Lung (tissue), 12 donors: Measurements from ENCODE around the gene EVI5L. TPM values are rescaled to one million over a fixed set of nuclear protein-coding genes. Genes with fewer than 3 reads are reported as not detected.

Source experiments
- ATAC-seq: fragments of 200-7000 bp; cut with Tn5 transposase; one replicate; pipeline ENCODE4 v1.9.1; 2020; ENCODE audit warnings: moderate number of reproducible peaks; ENCODE audit not compliant: insufficient read depth, low FRiP score
- DNase-seq, 3 donors: peaks; one replicate each; pipeline ENCODE4 v3.0.0-alpha.2; 2013 to 2017
- H3K27ac ChIP-seq, 2 donors: one replicate each; pipeline ENCODE4 v1.5.1; 2013; ENCODE audit warnings: mild to moderate bottlenecking in 2 of 2, moderate library complexity in 2 of 2, control low read depth in 1 of 2, inconsistent platforms in 1 of 2, low read depth in 1 of 2, low read length in 1 of 2
- H3K27me3 ChIP-seq, 3 donors: one replicate each; pipeline ENCODE4 v1.5.1; 2013; ENCODE audit warnings: low read length in 2 of 3; ENCODE audit not compliant: control insufficient read depth in 3 of 3, insufficient read depth in 3 of 3
- H3K36me3 ChIP-seq, 4 donors: one replicate each; pipeline ENCODE4 v1.5.1; 2013; ENCODE audit warnings: low read length in 4 of 4, mild to moderate bottlenecking in 1 of 4, moderate library complexity in 1 of 4; ENCODE audit not compliant: control insufficient read depth in 4 of 4, insufficient read depth in 4 of 4
- H3K4me1 ChIP-seq, 5 donors: one replicate each; pipeline ENCODE4 v1.5.1; 2013; ENCODE audit warnings: low read length in 5 of 5, mild to moderate bottlenecking in 2 of 5, moderate library complexity in 1 of 5; ENCODE audit not compliant: control insufficient read depth in 5 of 5, insufficient read depth in 5 of 5
- H3K4me3 ChIP-seq: one replicate; pipeline ENCODE4 v1.5.1; 2013; ENCODE audit warnings: mild to moderate bottlenecking, control low read depth, moderate library complexity
- H3K9ac ChIP-seq, 2 donors: one replicate each; pipeline ENCODE4 v1.5.1; 2013; ENCODE audit warnings: low read length in 2 of 2, control low read depth in 1 of 2; ENCODE audit not compliant: insufficient read depth in 1 of 2
- H3K9me3 ChIP-seq, 4 donors: one replicate each; pipeline ENCODE4 v1.5.1; 2013; ENCODE audit warnings: low read length in 3 of 4, mild to moderate bottlenecking in 1 of 4, moderate library complexity in 1 of 4; ENCODE audit not compliant: control insufficient read depth in 4 of 4, insufficient read depth in 3 of 4
- WGBS, 2 donors: extraction: QIAGEN DNeasy Blood & Tissue Kit; methylation state at CpG; one replicate each; pipeline ENCODE4 v1.1.7; 2013; 5-methylcytosine and 5-hydroxymethylcytosine counted together
- polyA plus RNA-seq, 2 donors: library from polyadenylated mRNA; stranded (reverse); fragments of 200-250 nt; gene quantifications; one replicate each; pipeline ENCODE4 v1.2.1, GENCODE V29; 2013
- total RNA-seq, 2 donors: library from RNA; depleted of rRNA in 1 of 2; stranded (reverse); fragments of >200 nt in 1 of 2; gene quantifications; one replicate each; pipeline ENCODE4 v1.2.1, GENCODE V29; 2014 to 2021
- TF ChIP-seq, protein P1 (sequence below): IDR thresholded peaks from 2 replicates; pipeline ENCODE4 v1.5.1; 2012; ENCODE audit warnings: mild to moderate bottlenecking; ENCODE audit errors: control extremely low read depth, extremely low read depth
- donor health status: control.
- donor health status: control.
- donor health status: Bipolar disorder and iron deficiency.
- donor health status: healthy.
- donor health status: DM: yes; HTN: yes; CAD: no.

The EVI5L gene
- total and polyA plus RNA-seq, 4 donors: 10.7 to 18.6 (median 12.6) TPM

DNA sequence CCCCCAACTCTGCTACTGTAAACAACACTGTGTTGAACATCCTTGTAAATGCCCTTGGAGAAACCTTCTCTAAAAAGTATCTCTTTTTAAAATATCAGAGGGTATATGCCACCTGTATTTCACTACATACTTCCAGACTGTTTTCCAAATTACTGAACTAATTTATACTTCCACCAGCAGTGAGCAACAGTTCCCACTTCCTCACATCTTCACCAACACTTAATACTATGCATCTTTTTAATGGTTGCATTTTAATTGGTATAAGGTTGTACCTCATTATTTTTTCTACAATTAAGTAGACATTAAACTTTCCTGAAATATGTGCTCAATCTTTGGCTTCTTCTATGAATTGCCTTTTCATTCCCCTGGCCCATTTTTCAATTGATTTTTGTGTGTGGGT, 45.2 kb upstream of the EVI5L start:
- TF ChIP-seq, protein P1, sequence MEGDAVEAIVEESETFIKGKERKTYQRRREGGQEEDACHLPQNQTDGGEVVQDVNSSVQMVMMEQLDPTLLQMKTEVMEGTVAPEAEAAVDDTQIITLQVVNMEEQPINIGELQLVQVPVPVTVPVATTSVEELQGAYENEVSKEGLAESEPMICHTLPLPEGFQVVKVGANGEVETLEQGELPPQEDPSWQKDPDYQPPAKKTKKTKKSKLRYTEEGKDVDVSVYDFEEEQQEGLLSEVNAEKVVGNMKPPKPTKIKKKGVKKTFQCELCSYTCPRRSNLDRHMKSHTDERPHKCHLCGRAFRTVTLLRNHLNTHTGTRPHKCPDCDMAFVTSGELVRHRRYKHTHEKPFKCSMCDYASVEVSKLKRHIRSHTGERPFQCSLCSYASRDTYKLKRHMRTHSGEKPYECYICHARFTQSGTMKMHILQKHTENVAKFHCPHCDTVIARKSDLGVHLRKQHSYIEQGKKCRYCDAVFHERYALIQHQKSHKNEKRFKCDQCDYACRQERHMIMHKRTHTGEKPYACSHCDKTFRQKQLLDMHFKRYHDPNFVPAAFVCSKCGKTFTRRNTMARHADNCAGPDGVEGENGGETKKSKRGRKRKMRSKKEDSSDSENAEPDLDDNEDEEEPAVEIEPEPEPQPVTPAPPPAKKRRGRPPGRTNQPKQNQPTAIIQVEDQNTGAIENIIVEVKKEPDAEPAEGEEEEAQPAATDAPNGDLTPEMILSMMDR: no peak
- Histone ChIP-seq H3K27me3 (peaks cover 0 to 26% (median 24%) of the 10 kb centered on the region in 3 donors), H3K36me3 (no peaks in the 10 kb centered on the region), H3K9ac (no peak overlapping the region), H3K4me3 (no peak overlapping the region), H3K27ac (no peak overlapping the region), H3K9me3 (peaks cover 0 to 2% (median 0%) of the 10 kb centered on the region in 4 donors), H3K4me1 (peaks cover 0 to 6% (median 0%) of the 10 kb centered on the region in 5 donors)
- DNase-seq: no peak
- ATAC-seq: no peak

DNA sequence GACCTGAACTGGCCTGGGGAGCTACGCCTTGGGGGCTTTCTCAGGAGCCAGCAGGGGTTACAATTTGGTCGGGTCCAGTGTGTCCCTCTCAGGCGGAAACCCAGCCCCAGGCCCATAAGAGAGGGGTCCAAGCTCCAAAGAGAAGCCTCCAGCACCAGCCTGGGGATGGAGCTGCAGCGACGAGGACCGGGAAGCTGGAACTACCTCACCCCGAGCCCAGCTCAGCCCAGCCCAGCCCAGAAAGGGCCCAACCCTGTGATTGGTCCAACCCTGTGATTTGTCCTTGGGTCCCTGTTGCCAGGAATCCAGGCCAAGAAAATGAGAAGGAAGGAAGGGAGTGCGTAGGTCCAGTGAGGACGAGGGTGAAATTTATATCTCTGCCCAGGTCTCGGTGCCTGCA, 42.9 kb upstream of the EVI5L start:
- Histone ChIP-seq H3K27ac (no peak overlapping the region), H3K9me3 (peaks cover 0 to 2% (median 0%) of the 10 kb centered on the region in 4 donors), H3K9ac (no peak overlapping the region), H3K36me3 (no peaks in the 10 kb centered on the region), H3K4me1 (peaks cover 0 to 6% (median 0%) of the 10 kb centered on the region in 5 donors), H3K4me3 (no peak overlapping the region), H3K27me3 (peaks cover 0 to 26% (median 20%) of the 10 kb centered on the region in 3 donors)
- TF ChIP-seq, protein P1: no peak
- 24 to 26% methylated on average over 10 of the region's 10 CpGs for WGBS, 2 donors
- ATAC-seq (no peak), DNase-seq (no peak)

DNA sequence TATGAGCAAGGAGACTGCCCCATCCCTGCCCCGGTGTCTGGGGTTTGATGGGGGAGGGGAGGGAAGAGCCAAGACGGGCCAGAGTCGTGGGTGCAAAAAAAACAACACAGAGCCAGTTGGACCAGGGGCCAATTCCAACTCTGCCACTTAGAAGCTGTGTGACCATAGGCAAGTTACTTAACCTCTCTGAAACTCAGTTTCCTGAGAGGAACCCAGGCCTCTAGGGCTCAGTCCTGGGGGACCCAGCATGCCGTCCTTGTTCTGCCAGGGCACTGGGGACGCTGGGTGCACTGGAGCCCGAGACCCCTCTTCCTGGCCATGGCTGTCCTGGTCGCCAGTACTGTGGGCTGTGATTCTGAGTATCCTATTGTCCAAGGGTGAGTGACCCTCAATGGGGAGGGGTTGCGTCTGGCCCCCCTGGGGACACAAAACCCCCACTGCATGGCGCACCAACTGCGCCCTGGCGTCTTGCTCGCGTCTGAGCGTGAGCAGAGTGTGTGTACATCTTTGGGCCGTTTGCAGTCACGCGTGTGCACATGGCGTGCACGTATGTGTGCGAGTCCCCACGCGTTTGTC, 42.3 kb upstream of the EVI5L start:
- TF ChIP-seq, protein P1: no peak
- Histone ChIP-seq H3K27ac (no peak overlapping the region), H3K4me1 (peaks cover 0 to 6% (median 0%) of the 10 kb centered on the region in 5 donors), H3K9me3 (peaks cover 0 to 2% (median 0%) of the 10 kb centered on the region in 4 donors), H3K9ac (no peak overlapping the region), H3K4me3 (no peak overlapping the region), H3K36me3 (no peaks in the 10 kb centered on the region), H3K27me3 (peaks cover 0 to 26% (median 20%) of the 10 kb centered on the region in 3 donors)
- DNase-seq (no peak), ATAC-seq (no peak)
- 10% methylated on average over 22 of the region's 22 CpGs for WGBS, 2 donors
